ENCODE data around the gene SZRD1. TPM values are rescaled to one million over a fixed set of nuclear protein-coding genes. Genes with fewer than 3 reads are reported as not detected.

SZRD1 gene
- total RNA-seq, 2 donors from 2014 or later: 54.4 to 81.2 TPM

- Histone ChIP-seq H3K4me3 (no peak overlapping the region), H3K27ac (no peak overlapping the region)
- no peak for DNase-seq (ENCODE audit: low spot score)
Measured at GRCh38 chr1:16421201-16421600, 54.2 kb downstream of the SZRD1 start.

GRCh38 chr1:16422041-16422440, 55.0 kb downstream of the SZRD1 start:
- no peak for TF ChIP-seq CTCF (IDR thresholded peaks at IDR 0.05)
- H3K36me3 ChIP-seq: no peaks in the 10 kb centered on the region
- DNase-seq (ENCODE audit: low spot score): no peak
- no peaks in the 10 kb centered on the region for H3K9me3 ChIP-seq
- no peaks in the 10 kb centered on the region for H3K27me3 ChIP-seq
- no peak overlapping the region for H3K27ac ChIP-seq
- H3K4me3 ChIP-seq: no peak overlapping the region
- H3K4me1 ChIP-seq: no peaks in the 10 kb centered on the region

More at GRCh38 chr1:16421201-16421600, 54.2 kb downstream of the SZRD1 start:
- H3K27me3 ChIP-seq: no peaks in the 10 kb centered on the region
- H3K4me1 ChIP-seq: no peaks in the 10 kb centered on the region
- no peaks in the 10 kb centered on the region for H3K36me3 ChIP-seq
- no peaks in the 10 kb centered on the region for H3K9me3 ChIP-seq
- TF ChIP-seq CTCF (IDR thresholded peaks at IDR 0.05): no peak

DNA sequence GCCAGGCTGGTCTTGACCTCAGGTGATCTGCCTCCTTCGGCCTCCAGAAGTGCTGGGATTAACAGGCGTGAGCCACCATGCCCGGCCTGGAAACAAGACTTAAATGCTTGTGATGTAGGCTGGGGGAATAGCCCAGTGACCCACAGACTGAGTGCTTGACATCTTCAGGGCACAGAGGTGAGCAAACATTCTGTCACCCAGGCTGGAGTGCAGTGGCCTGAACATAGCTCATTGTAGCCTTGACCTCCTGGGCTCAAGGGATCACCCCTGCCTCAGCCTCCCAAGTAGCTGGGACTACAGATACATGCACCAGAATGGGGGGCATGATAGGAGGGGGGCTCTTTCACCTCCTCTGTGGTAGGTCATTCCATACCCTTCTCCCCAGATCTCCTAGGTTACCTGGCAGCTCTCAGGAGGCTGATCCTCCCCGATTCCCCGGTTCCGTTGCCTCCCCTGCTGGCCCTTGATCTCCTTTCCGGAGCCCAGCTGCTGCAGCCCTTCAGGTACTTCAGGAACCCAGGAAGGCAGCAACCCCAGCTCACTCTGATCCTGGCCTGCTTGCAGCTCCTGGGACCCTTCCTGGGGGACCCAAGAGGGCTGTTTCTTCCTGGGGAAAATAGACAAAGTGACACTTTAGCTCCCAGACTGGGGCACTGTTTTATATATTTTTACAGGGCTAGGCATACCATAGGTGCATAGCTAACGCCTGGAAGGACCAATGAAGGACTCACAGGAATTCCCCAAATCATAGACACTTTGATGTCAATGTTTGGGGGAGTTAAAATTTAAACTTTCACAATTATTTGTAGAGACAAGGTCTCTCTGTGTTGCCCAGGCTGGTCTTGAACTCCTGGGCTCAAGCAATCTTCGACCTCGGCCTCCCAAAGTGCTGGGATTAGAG, 58.3 kb downstream of the SZRD1 start:
- no peaks in the 10 kb centered on the region for H3K27me3 ChIP-seq
- H3K36me3 ChIP-seq: no peaks in the 10 kb centered on the region
- no peak for TF ChIP-seq CTCF (IDR thresholded peaks at IDR 0.05)
- no peak for DNase-seq (ENCODE audit: low spot score)
- no peak overlapping the region for H3K27ac ChIP-seq
- no peaks in the 10 kb centered on the region for H3K9me3 ChIP-seq
- H3K4me3 ChIP-seq: no peak overlapping the region
- no peaks in the 10 kb centered on the region for H3K4me1 ChIP-seq

- no peak for TF ChIP-seq CTCF (IDR thresholded peaks at IDR 0.05)
- Histone ChIP-seq H3K36me3 (no peaks in the 10 kb centered on the region), H3K27me3 (no peaks in the 10 kb centered on the region), H3K4me3 (no peak overlapping the region), H3K4me1 (no peaks in the 10 kb centered on the region), H3K9me3 (no peaks in the 10 kb centered on the region), H3K27ac (no peak overlapping the region)
- DNase-seq (ENCODE audit: low spot score): no peak
Measured at GRCh38 chr1:16430606-16431005, 63.6 kb downstream of the SZRD1 start.

DNA sequence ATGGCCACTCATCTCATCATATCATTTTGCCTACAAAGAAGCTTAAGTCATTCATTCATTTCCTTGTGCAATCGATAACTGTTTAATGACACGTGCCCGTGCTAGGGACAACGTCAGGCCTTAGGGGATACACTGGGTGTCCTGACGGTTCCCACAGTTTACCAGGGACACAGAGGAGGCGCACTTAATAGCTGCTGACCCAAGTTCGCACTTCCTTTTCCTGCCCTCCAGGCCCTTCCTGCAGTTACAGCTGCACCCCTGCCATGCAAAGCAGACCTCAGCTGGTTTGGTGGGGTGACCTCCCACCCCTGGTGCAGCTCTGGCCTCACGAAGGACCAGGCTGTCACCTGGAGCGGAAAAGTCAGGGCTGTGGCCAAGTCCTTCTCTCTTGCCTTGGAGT, 66.0 kb downstream of the SZRD1 start:
- TF ChIP-seq CTCF (IDR thresholded peaks at IDR 0.05): no peak
- Histone ChIP-seq H3K27me3 (no peaks in the 10 kb centered on the region), H3K4me1 (no peaks in the 10 kb centered on the region), H3K9me3 (no peaks in the 10 kb centered on the region), H3K27ac (no peak overlapping the region), H3K36me3 (no peaks in the 10 kb centered on the region), H3K4me3 (no peak overlapping the region)
- DNase-seq (ENCODE audit: low spot score): no peak
